Neural progenitor cell (in vitro differentiated cells): ENCODE measurements around the gene ZNF691.

Experiments
- EZH2phosphoT487 ChIP-seq: fragments of 200-600 bp; sonication (generic); IDR thresholded peaks from 2 replicates; pipeline ENCODE4 v1.6.1; 2017; ENCODE audit warnings: antibody characterized with exemption
- TF ChIP-seq, protein P1 (sequence below): fragments of 200-600 bp; sonication (generic); IDR thresholded peaks from 2 replicates; pipeline ENCODE4 v1.5.1; 2017; ENCODE audit warnings: antibody characterized with exemption, mild to moderate bottlenecking

DNA sequence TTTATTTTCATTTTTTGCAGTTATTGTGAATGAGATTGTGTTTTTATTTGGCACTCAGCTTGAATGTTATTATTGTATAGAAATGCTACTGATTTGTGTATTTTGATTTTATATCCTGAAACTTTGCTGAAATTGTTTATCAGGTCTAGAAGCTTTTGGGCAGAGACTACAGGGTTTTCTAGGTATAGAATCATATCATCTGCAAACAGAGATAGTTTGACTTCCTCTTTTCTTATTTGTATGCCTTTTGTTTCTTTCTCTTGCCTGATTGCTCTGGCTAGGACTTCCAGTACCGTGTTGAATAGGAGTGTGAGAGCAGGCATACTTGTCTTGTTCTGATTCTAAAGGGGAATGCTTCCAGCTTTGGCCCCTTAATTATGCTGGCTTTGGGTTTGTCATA, 27.3 kb downstream of the ZNF691 start:
- TF ChIP-seq, protein P1, sequence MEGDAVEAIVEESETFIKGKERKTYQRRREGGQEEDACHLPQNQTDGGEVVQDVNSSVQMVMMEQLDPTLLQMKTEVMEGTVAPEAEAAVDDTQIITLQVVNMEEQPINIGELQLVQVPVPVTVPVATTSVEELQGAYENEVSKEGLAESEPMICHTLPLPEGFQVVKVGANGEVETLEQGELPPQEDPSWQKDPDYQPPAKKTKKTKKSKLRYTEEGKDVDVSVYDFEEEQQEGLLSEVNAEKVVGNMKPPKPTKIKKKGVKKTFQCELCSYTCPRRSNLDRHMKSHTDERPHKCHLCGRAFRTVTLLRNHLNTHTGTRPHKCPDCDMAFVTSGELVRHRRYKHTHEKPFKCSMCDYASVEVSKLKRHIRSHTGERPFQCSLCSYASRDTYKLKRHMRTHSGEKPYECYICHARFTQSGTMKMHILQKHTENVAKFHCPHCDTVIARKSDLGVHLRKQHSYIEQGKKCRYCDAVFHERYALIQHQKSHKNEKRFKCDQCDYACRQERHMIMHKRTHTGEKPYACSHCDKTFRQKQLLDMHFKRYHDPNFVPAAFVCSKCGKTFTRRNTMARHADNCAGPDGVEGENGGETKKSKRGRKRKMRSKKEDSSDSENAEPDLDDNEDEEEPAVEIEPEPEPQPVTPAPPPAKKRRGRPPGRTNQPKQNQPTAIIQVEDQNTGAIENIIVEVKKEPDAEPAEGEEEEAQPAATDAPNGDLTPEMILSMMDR, result no peak
- no peak for TF ChIP-seq EZH2phosphoT487
